ENCODE data around the gene KDM3A.

Gene KDM3A

GRCh38 chr2:86439879-86440630, 1.1 kb upstream of the KDM3A start:
- Mint-ChIP-seq H3K27ac (peak overlapping the region; percentile 100), H3K9me3 (peaks cover 41% of the 10 kb centered on the region), H3K4me1 (peaks cover 28% of the 10 kb centered on the region), H3K27me3 (ENCODE audit: low read depth) (peaks cover 9% of the 10 kb centered on the region), H3K36me3 (ENCODE audit: low read depth) (peaks cover 41% of the 10 kb centered on the region), H3K4me3 (peak overlapping the region; percentile 94 to 98 (median 95))
- TF ChIP-seq, protein P1, sequence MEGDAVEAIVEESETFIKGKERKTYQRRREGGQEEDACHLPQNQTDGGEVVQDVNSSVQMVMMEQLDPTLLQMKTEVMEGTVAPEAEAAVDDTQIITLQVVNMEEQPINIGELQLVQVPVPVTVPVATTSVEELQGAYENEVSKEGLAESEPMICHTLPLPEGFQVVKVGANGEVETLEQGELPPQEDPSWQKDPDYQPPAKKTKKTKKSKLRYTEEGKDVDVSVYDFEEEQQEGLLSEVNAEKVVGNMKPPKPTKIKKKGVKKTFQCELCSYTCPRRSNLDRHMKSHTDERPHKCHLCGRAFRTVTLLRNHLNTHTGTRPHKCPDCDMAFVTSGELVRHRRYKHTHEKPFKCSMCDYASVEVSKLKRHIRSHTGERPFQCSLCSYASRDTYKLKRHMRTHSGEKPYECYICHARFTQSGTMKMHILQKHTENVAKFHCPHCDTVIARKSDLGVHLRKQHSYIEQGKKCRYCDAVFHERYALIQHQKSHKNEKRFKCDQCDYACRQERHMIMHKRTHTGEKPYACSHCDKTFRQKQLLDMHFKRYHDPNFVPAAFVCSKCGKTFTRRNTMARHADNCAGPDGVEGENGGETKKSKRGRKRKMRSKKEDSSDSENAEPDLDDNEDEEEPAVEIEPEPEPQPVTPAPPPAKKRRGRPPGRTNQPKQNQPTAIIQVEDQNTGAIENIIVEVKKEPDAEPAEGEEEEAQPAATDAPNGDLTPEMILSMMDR (IDR thresholded peaks at IDR 0.05; ENCODE audit: unreplicated experiment in 3 of 3), result no peak

DNA sequence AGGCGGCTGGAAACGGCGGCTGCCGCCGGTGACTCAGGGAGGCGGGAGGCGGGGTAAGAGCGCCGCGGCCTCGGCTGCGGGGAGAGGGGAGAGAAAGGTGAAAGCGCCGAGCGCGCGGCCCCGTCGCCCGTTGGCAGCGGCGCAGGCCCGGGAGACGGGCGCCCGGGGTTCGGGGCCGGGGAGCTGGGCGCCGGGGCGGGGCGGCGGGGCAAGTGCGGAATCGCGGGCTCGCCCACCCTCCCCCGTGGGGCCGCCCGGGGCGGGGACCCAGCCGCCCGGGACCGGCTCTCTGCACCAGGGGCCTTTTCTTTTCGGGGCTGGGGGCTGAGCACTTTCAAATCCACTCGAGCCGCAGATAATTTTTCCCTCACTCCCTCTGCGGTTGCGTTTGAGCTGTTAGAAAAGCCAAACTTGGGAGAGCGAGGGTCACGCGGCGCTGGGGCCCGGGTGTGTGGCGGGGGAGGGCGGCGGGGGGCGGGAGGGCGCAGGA, 266 bp downstream of the KDM3A start:
- TF ChIP-seq, protein P1 (IDR thresholded peaks at IDR 0.05; ENCODE audit: unreplicated experiment in 3 of 3), result no peak
- H3K4me1 Mint-ChIP-seq, result peaks cover 37% of the 10 kb centered on the region

GRCh38 chr2:86441882-86442641, 891 bp downstream of the KDM3A start:
- Mint-ChIP-seq H3K4me1 (peaks cover 37% of the 10 kb centered on the region), H3K27me3 (ENCODE audit: low read depth) (peaks cover 5% of the 10 kb centered on the region), H3K27ac (peak overlapping the region; percentile 82 to 96 (median 89)), H3K4me3 (peak overlapping the region; percentile 92 to 94 (median 92)), H3K9me3 (peaks cover 31% of the 10 kb centered on the region), H3K36me3 (ENCODE audit: low read depth) (peaks cover 51% of the 10 kb centered on the region)
- TF ChIP-seq, protein P1 (IDR thresholded peaks at IDR 0.05; ENCODE audit: unreplicated experiment in 3 of 3), result no peak

More for the DNA sequence above, 266 bp downstream of the KDM3A start:
- Mint-ChIP-seq H3K27ac (peak overlapping the region; percentile 100), H3K36me3 (ENCODE audit: low read depth) (peaks cover 51% of the 10 kb centered on the region), H3K9me3 (peaks cover 35% of the 10 kb centered on the region), H3K27me3 (ENCODE audit: low read depth) (peaks cover 9% of the 10 kb centered on the region), H3K4me3 (peak overlapping the region; percentile 94 to 98 (median 95))

DNA sequence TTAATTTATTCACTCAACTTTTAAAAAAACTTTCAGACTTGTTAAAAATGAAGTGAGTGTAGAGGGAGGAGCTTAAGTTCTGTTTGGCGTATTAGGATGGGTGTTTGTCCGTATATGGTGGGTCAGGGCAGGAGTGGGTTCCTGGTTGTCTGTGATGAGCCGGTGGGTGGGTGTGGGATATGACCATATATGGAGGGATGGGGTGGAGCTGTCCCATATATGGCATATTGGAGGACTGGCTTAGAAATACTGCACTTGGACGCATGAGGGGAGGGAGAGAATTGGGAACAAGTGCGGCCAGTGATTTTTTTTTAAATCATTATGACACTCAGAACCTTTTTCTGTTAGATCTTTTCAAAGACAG, 1.5 kb downstream of the KDM3A start:
- Mint-ChIP-seq H3K36me3 (ENCODE audit: low read depth) (peaks cover 52% of the 10 kb centered on the region), H3K9me3 (peaks cover 27% of the 10 kb centered on the region), H3K27ac (peak overlapping the region; percentile 82 to 96 (median 89)), H3K4me3 (peak overlapping the region; percentile 92 to 94 (median 92)), H3K4me1 (peaks cover 40% of the 10 kb centered on the region), H3K27me3 (ENCODE audit: low read depth) (peaks cover 5% of the 10 kb centered on the region)
- TF ChIP-seq, protein P1 (IDR thresholded peaks at IDR 0.05; ENCODE audit: unreplicated experiment in 3 of 3), result no peak

DNA sequence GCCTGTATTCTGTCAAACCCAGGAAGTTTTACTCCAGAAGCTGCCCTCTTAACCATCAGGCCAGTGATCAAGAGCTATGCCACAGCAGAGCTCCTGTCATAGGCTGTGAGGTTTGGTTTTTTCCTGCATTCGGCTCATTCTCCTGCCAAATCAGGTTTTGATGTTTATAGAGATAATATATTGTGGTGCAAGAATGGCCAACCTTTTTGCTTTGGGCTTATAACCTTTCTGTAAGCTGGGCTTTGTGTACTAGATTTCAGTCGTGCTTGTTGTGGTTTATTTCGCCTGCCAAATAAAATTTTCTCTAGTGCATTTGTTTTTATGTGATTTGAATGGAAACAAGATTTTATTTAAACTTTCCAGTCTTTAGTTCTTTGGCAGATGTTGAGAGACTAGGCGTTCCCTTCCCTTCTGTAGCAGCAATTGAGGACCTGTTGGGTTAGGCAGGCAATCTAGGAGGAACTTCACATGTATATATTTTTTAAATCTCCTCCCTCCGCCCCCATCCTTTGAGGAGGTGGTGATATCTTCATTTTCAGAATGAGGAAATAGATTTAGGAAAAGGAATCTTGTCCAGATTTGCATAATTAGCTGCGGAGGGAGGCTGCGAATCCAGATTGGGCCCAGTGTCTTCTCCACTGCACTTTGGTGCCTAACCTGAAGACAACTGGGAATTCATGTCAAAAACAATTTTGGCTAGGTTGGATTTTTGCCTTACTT, 2.6 kb downstream of the KDM3A start:
- H3K4me3 Mint-ChIP-seq, result peak overlapping the region; percentile 92 to 94 (median 92)
- peaks cover 21% of the 10 kb centered on the region for H3K9me3 Mint-ChIP-seq
- peaks cover 51% of the 10 kb centered on the region for H3K4me1 Mint-ChIP-seq
- no peak overlapping the region for H3K27ac Mint-ChIP-seq
- TF ChIP-seq, protein P1 (IDR thresholded peaks at IDR 0.05; ENCODE audit: unreplicated experiment in 3 of 3), result no peak
- peaks cover 5% of the 10 kb centered on the region for H3K27me3 Mint-ChIP-seq (ENCODE audit: low read depth)
- peaks cover 63% of the 10 kb centered on the region for H3K36me3 Mint-ChIP-seq (ENCODE audit: low read depth)

Data from nephron (organoid).